Measurements from ENCODE around the gene PLG.
"Not testable (repeated sequence)": the region's sequence is repeated elsewhere in the genome, so short reads cannot be mapped to it uniquely, and the experiment has no call there.

The PLG gene

DNA sequence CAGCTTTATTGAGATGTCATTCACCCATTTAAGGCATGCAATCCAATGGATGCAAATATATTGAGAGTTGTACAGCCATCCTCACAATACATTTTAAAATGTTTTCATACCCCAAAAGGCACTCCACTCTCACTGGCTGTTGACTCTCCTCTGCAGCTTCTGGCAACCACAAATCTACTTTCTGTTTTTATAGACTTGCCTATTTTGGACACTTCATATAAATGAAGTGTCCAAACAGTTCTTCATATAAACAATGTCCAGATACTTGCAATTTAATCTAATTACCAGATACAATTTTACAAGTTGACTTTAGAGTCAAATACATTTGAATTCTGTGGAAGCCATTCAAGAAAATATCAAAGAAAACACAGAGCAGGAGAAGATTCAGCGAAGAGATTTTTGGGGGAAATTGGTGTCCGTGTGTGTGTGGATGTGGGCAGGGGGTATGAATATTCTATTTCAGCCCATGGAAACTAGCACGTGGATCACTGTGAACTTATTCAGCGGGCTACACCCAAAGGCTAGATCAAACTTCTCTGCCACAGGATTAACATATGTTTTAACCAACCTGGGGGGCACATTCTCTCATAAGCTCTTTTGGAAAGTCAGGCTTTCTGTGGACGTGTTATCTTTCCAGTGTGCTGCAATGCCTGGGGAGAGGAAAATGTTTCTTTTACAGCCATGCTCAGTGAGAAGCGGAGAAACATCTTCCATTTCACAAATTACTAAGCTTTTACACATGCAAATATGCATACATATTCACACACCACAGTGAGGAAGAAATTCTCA, 73.9 kb downstream of the PLG start:
- no peak for DNase-seq (ENCODE audit: low read depth)

DNA sequence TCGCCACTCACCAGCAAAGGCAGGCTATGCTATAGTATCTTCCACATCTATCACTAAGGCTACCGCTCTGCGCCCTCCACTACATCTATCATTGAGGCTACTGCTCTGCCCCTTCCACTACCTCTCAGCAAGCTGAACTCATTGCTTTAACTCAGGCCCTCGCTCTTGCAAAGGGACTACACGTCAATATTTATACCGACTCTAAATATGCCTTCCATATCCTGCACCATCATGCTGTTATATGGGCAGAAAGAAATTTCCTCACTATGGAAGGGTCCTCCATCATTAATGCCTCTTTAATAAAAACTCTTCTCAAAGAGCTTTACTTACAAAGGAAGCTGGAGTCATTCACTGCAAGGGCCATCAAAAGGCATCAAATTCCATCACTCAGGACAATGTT, 77.1 kb downstream of the PLG start:
- DNase-seq (ENCODE audit: low read depth): not testable (repeated sequence)

DNA sequence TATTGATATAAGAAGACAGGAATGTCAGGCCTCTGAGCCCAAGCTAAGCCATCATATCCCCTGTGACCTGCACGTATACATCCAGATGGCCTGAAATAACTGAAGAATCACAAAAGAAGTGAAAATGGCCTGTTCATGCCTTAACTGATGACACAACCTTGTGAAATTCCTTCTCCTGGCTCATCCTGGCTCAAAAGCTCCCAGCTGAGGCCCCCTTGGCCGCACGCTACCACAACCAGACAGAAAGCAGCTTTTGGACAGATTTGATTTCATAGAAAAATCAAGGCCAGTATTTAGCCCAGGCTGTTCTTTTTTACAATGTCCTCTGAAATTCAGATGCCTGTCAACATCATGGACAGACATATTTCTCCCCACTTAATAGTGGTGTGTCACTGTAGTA, 78.6 kb downstream of the PLG start:
- DNase-seq (ENCODE audit: low read depth): not testable (repeated sequence)

DNA sequence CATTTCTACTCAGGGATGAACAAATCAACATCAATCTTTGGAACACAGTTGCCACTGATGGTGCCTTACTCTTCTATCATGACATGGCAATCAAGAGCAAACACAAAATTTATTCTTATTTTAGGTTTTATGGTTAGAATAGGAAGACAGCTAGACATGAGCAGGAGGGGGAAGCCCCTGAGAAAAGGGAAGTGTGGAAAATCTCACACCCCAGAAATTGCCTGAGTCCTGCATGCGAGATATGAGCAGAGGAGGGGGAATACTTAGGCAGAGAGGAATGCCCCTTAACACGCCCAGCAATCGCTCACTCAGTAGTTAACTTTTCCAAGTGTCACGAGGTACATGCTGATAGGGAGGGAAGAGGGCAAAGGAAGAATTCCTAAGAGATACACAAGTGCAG, 79.3 kb downstream of the PLG start:
- DNase-seq (ENCODE audit: low read depth): no peak

DNA sequence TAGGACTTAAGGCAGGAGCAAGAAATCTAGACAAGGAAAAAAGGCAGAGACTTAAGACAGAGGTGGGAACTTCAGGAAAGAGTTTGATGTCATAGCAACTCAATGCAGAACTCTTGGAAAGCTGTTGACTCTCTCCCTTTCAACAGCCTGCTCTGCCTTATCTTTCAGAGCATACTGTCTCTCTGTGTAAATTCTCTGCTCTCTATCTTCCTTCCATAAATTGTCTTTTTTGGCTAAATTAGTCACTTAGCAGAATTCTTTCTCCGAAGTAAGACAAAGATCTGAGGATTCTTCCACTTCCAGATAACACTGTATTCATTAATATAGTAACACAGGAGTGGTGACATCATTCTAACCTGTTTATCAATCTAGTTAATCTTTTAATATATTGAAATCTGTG, 80.2 kb downstream of the PLG start:
- DNase-seq (ENCODE audit: low read depth): no peak

DNA sequence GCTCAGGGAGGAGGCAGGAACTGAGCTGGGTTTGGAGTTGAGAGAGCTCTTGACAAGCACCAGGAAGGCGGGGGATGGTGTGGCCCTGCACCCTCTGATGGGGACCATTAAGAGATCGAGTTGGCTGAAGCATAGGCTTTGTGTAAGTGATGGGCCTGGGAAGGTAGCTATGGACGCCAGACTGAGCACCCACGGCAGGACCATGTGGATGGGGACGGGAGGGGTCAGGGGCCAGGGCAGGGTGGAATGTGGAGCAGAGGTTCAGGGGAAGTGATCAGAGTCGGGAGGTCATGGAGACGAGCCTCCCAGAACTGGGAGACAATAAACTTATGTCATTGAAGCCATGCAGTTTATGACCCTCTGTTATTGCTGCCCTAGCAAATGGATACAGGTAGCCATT, 81.7 kb downstream of the PLG start:
- DNase-seq (ENCODE audit: low read depth): no peak

DNA sequence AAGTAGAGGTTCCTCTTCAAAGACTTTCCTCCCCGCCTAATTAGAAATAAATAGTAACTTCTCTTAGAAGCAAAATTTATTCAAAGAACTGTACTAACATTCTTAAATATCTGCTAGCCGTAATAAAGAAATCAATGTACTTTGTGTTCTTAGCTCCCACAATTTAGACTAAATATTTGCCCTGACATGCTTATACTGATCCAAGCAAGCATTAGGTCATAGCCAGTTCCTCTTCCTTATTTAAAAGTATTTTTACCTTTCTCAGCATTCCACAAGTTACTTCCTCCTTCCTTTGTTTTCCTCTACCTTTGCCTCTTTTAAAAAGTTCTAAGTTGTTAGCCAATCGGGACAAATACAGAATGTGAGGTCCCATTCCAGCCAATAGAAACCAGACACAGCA, 86.1 kb downstream of the PLG start:
- DNase-seq (ENCODE audit: low read depth): not testable (repeated sequence)

DNA sequence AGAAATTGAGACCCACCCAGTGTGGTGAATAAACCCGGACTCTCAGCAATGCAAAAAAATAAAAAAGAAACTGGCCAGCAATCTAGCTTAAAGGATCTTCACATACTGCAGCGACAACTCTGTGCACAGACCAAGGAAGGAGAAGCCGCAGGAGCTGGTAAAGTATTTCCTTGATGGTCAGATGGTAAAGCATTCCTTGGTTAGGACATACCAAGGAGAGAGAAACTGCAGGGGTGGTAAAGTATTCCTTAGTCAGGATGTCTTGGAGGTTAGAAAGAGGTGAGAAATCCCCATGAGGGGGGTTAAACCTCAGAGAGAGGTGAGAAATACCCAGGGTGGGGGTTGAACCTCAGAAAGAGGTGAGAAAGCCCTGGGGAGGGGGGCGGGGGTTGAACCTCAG, 86.8 kb downstream of the PLG start:
- DNase-seq (ENCODE audit: low read depth): no peak

DNA sequence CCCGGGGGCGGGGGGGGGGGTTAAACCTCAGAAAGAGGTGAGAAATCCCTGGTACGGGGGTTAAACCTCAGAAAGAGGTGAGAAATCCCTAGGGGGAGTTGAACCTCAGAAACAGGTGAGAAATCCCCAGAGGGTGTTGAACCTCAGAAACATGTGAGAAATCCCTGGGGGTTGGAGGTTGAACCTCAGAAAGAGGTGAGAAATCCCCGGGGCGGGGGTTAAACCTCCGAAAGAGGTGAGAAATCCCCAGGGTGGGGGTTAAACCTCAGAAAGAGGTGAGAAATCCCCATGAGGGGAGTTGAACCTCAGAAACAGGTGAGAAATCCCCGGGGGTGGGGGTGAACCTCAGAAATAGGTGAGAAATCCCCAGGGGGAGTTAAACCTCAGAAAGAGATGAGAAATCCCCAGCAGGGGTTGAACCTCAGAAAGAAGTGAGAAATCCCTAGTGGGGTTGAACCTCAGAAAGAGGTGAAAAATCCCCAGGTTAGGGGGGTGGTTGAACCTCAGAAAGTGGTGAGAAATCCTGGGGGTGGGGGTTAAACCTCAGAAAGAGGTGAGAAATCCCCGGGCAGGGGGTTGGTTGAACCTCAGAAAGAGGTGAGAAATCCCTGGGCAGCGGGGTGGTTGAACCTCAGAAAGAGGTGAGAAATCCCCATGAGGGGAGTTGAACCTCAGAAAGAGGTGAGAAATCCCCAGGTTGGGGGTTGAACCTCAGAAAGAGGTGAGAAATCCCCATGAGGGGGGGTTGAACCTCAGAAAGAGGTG, 87.4 kb downstream of the PLG start:
- DNase-seq (ENCODE audit: low read depth): no peak

DNA sequence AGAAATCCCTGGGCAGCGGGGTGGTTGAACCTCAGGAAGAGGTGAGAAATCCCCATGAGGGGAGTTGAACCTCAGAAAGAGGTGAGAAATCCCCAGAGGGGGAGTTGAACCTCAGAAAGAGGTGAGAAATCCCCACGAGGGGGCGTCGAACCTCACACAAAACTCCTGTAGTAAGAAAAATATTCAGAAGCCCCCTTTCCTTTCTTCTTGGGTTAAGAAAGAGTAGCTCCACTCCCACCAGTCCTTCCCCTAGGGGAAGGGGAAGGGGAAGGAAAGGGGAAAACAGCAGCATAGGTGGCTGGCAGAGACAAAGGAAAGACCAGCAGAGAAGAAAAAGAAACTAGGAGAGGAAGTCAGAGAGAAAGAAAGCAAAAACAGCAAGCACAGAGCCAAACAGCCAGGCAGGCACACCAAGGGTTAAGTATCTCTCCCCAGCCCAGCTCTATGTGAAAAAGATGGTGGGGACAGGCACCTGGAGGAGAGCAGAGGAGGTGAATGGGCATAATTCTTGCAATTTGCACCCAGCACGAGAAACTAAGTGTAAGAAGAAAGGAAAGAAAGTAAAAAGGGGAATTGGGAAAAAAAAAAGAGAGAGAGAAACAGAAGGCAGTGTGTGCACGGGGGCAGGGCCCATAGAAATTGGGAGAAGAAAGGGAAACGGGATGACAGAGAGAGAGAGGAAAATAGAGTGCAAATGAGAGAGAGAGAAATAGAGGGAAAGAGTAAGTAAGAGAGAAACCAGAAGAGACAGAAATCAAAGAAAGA, 88.2 kb downstream of the PLG start:
- no peak for DNase-seq (ENCODE audit: low read depth)

DNA sequence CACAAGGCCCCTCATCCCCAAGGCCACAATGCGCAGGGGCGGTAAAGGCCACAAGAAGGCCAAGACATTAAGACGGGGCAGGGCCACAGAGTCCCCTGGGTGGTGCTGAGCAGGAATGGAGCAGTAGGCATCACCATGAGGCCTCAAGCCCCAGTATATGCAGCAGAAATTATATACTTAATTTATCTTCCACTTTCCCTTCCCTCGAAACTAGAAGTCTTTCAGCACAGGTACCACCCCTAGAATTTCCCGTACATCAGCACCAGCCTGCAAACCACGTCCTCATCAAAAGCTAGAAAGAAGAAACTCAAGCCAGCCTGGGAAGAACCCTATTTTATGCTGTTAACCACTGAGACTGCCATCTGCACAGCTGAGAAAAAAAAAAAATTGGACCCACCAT, 89.4 kb downstream of the PLG start:
- no peak for DNase-seq (ENCODE audit: low read depth)

DNA sequence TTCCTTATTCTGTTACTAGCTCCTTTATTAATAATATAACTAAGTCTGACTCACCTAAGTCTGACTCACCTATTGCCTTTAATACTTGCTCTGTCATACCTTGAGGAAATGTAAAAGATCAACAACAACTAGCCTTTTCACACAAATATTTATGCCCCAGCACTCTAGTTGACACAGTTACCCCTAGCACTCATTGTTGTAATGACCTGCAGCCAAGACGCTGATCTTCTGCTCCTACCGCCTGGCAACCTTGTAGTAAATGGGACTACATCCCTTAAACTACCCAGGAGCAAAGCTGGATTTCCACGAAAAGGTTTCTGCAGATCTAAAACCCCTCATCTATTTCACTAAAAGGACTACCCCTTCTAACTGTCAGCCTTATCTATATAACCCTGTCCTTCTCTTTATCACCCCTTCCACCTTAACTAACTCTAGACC, 90.0 kb downstream of the PLG start:
- DNase-seq (ENCODE audit: low read depth): no peak

DNA sequence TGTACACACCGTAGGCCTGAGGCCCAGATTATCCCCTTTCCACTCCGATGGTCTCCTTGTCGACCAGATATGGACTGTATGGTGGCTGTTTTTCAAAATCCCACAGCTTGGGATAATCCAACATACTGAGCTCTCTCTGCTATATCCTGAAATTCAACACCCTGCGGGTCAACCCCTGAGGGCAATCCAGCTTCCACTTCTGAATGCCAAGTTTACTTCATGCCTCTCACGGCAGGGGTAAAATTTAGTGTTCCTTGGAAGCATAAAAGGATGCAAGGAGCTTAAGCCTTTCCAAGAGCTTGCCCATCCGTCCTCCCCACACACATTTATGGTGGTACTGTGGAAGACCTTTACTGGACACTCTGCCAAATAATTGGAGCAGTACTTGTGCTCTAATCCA, 90.7 kb downstream of the PLG start:
- DNase-seq (ENCODE audit: low read depth): no peak

DNA sequence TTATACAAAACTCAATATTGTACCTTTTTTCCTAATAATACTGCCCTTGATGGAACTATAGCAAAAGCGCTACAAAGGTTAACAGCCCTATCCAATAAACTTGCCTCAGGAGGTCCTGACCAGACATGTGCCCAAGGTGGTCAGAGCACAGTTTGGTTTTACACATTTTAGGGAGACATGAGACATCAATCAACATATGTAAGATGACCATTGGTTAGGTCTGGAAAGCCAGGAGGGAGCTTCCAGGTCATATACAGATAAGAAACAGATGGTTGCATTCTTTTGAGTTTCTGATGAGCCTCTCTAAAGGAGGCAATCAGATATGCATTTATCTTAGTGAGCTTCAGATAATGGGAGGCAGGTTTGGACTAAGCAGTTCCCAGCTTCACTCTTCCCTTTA, 91.6 kb downstream of the PLG start:
- DNase-seq (ENCODE audit: low read depth): no peak

DNA sequence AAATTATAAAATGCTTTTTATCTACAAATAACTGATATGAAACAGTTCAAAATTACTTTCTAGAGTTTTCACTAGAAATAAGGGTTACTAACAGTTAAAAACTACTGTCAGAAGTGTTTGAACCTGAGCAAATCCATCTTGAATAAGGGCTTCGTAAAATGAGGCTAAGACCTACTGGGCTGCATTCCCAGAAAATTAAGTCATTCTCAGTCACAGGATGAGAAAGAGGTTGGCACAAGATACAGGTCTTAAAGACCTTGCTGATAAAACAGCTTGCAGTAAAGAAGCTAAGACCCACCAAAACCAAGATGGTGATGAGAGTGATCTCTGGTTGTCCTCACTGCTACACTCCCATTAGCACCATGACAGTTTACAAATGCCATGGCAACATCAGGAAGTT, 93.7 kb downstream of the PLG start:
- no peak for DNase-seq (ENCODE audit: low read depth)

DNA sequence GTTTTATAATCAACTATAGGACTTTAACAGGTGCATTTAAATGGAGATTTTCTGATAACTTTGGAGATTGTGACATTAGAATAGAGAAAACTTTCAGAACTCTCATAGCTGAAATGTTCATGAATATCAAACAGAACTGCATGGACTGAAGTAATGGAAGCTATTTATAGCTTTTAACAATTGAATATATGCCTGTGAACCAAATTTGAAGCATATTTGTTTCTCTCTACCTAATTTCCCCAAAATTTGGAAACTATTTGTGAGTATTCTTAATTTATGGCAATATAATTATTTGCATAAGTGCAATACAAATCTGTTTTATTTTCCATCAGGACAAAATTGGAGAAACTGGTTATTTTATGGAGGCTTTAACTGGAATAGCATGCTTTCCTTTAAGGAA, 96.6 kb downstream of the PLG start:
- DNase-seq (ENCODE audit: low read depth): no peak

DNA sequence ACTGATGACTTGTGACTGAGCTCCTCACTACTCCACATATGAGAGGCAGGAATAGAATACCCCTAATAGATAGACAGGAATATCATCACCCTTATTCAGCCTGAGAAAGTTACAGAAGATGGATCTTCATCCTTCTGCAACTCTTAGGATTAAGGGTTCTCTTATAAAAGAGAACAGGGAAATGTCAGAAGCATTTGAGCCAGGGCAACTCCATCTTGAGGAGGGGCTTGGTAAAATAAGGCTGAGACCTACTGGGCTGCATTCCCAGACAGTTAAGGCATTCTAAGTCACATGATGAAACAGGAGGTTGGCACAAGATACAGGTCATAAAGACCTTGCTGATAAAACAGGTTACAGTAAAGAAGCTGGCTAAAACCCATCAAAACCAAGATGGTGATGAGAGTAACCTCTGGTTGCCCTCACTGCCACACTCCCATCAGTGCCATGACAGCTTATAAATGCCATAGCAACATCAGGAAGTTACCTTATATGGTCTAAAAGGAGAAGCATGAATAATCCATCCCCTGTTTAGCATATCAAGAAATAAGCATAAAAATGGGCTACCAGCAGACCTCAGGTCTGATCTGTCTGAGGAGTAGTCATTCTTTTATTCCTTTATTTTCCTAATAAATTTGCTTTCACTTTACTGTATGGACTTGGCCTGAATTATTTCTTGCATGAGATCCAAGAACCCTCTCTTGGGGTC, 97.9 kb downstream of the PLG start:
- DNase-seq (ENCODE audit: low read depth): no peak

DNA sequence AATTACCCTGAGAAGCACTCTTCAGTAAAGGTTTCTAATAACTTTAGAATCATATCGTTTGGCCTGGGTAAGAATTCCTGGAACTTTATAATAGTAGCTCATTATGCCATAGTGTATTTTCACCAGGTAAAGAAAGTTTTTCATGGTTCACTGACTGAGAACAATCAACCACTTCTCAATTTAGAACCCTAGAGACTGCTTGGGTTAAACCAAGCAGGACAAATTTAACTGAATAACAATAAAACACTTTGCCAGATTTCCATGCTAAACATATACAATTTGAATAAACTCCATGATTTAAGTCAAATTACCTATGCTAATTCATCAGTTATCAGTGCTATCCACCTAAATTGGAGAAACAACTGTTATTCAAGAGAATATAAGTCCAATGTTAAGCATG, 99.4 kb downstream of the PLG start:
- no peak for DNase-seq (ENCODE audit: low read depth)

DNA sequence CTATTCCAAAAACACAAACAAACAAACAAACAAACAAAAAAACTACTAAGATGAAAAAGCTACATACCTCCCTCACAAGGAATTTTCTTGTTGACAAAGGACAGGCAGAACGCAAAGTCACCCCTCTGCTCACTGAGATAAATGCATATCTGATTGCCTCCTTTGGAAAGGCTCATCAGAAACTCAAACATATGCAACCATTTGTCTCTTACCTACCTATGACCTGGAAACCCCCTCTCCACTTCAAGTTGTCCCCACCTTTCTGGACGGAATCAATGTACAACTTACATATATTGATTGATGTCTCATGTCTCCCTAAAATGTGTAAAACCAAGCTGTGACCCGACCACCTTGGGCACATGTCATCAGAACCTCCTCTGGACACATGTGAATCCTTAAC, 100.0 kb downstream of the PLG start:
- DNase-seq (ENCODE audit: low read depth): not testable (repeated sequence)
